Activated naive CD8-positive, alpha-beta T cell treated with anti-CD3 and anti-CD28 coated beads, Interleukin-2, amount 50 U/mL, for 24 hours (primary cell): ENCODE data around the gene WASF2.

Experiments used
- ATAC-seq: fragments of 150-1000 bp; cut with Tn5 transposase; one replicate; pipeline ENCODE4 v1.10.0; 2021
- DNase-seq: peaks from one replicate; pipeline ENCODE4 v3.0.0; 2021
- H3K27ac Mint-ChIP-seq: one replicate; pipeline ENCODE4 v1.8.0; 2021; ENCODE audit warnings: mild to moderate bottlenecking, mixed read lengths
- H3K27me3 Mint-ChIP-seq: one replicate; pipeline ENCODE4 v1.8.0; 2021; ENCODE audit warnings: mixed read lengths
- H3K36me3 Mint-ChIP-seq: one replicate; pipeline ENCODE4 v1.8.0; 2021; ENCODE audit warnings: low read depth, mixed read lengths
- H3K4me1 Mint-ChIP-seq: one replicate; pipeline ENCODE4 v1.8.0; 2021; ENCODE audit warnings: mixed read lengths
- H3K4me3 Mint-ChIP-seq: one replicate; pipeline ENCODE4 v1.8.0; 2021; ENCODE audit warnings: mild to moderate bottlenecking, moderate library complexity, mixed read lengths
- H3K9me3 Mint-ChIP-seq: one replicate; pipeline ENCODE4 v1.8.0; 2021; ENCODE audit warnings: mixed read lengths

The WASF2 gene

DNA sequence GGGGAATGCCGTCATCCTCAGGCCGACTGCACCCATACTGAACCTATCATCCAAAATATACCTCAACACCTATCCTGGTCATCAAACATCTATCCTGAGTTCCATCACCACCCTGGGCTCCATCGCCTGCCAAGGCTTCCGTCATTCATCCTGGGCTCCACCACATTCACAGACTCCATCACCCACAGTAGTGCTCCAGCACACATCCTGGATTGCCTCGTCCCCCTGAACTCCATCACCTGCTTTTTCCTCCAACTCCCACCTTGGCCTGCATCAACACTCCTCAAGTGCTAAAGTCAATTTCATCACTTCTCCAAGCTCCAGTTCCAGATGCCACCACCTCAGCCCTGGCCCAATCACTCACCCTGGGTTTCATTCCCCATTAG, 131.0 kb downstream of the WASF2 start:
- H3K27ac Mint-ChIP-seq: no peak overlapping the region
- DNase-seq (no peak), ATAC-seq (no peak)
- no peaks in the 10 kb centered on the region for H3K9me3 Mint-ChIP-seq
- H3K36me3 Mint-ChIP-seq: no peaks in the 10 kb centered on the region
- no peak overlapping the region for H3K4me3 Mint-ChIP-seq
- peaks cover 6% of the 10 kb centered on the region for H3K27me3 Mint-ChIP-seq
- peaks cover 46% of the 10 kb centered on the region for H3K4me1 Mint-ChIP-seq

- H3K4me3 Mint-ChIP-seq: peak overlapping the region; percentile 67
- H3K9me3 Mint-ChIP-seq: no peaks in the 10 kb centered on the region
- H3K27ac Mint-ChIP-seq: no peak overlapping the region
- no peaks in the 10 kb centered on the region for H3K36me3 Mint-ChIP-seq
- ATAC-seq (no peak), DNase-seq (no peak)
- H3K4me1 Mint-ChIP-seq: peaks cover 46% of the 10 kb centered on the region
- H3K27me3 Mint-ChIP-seq: peaks cover 6% of the 10 kb centered on the region
Observed at GRCh38 chr1:27358038-27358927, 131.7 kb downstream of the WASF2 start.

- Mint-ChIP-seq H3K27ac (peak overlapping the region; percentile 73), H3K9me3 (no peaks in the 10 kb centered on the region), H3K4me1 (peaks cover 46% of the 10 kb centered on the region), H3K27me3 (peaks cover 6% of the 10 kb centered on the region), H3K36me3 (no peaks in the 10 kb centered on the region), H3K4me3 (peak overlapping the region; percentile 67)
- ATAC-seq: peak; percentile 48
- peak; percentile 85 for DNase-seq
Observed at GRCh38 chr1:27357281-27358037, 132.5 kb downstream of the WASF2 start.

- peak overlapping the region; percentile 67 for H3K4me3 Mint-ChIP-seq
Observed at GRCh38 chr1:27356619-27357280, 133.2 kb downstream of the WASF2 start.

DNA sequence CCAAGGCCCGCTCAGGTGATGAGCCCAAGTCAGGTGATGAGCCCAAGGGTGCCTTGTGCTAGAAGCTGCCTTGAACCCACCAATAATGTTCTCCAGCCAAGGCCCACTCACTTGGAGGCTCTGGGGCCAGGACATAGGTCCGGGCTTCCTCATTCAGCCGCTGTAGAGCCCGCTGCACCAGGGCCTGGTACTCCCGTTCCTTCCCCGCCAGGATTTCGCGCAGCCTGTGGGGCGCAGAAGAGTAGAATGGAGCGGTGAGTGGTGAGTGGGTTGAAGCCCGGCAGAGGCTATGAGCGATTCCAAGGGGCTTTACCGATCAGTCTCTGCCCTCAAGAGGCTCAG, 133.7 kb downstream of the WASF2 start:
- H3K27ac Mint-ChIP-seq: no peak overlapping the region
- peaks cover 6% of the 10 kb centered on the region for H3K27me3 Mint-ChIP-seq
- peak overlapping the region; percentile 67 for H3K4me3 Mint-ChIP-seq
- H3K9me3 Mint-ChIP-seq: no peaks in the 10 kb centered on the region
- no peak for DNase-seq
- no peak for ATAC-seq
- peaks cover 46% of the 10 kb centered on the region for H3K4me1 Mint-ChIP-seq
- no peaks in the 10 kb centered on the region for H3K36me3 Mint-ChIP-seq

More at GRCh38 chr1:27356619-27357280, 133.2 kb downstream of the WASF2 start:
- DNase-seq: peak; percentile 61
- H3K9me3 Mint-ChIP-seq: no peaks in the 10 kb centered on the region
- no peaks in the 10 kb centered on the region for H3K36me3 Mint-ChIP-seq
- H3K4me1 Mint-ChIP-seq: peaks cover 46% of the 10 kb centered on the region
- peak overlapping the region; percentile 73 for H3K27ac Mint-ChIP-seq
- peak; percentile 75 for ATAC-seq
- H3K27me3 Mint-ChIP-seq: peaks cover 6% of the 10 kb centered on the region

DNA sequence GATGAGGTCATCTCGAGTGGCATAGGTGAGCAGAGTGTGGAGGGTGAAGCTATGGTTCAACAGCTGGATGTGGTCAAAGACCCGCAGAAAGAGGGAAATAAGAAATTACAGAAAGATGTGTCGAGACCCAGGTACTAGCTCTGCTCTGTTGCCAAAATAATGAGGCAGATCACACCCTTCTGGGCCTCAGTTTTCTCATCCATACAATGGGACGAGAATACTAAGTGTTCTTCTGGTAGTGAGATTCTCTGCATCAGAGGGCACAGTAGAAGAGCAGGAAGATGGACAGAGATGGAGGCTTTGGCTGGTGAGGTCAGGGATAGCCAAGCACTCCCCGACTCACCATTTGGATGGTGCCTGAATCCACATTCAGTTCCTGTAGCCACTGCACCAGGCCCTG, 134.3 kb downstream of the WASF2 start:
- no peak overlapping the region for H3K27ac Mint-ChIP-seq
- DNase-seq (no peak), ATAC-seq (no peak)
- H3K4me1 Mint-ChIP-seq: peaks cover 46% of the 10 kb centered on the region
- H3K4me3 Mint-ChIP-seq: peak overlapping the region; percentile 0
- peaks cover 6% of the 10 kb centered on the region for H3K27me3 Mint-ChIP-seq
- H3K9me3 Mint-ChIP-seq: no peaks in the 10 kb centered on the region
- no peaks in the 10 kb centered on the region for H3K36me3 Mint-ChIP-seq
